Activated CD4-positive, CD25-positive, alpha-beta regulatory T cell treated with anti-CD3 and anti-CD28 coated beads, Interleukin-2, amount 50 U/mL, for 24 hours (primary cell): Measurements from ENCODE around the gene BRMS1L.
"Not testable (repeated sequence)": the region's sequence is repeated elsewhere in the genome, so short reads cannot be mapped to it uniquely, and the experiment has no call there.

Source experiments
- ATAC-seq, 2 donors: fragments of 150-1000 bp; cut with Tn5 transposase; one replicate each; pipeline ENCODE4 v1.10.0; 2021; ENCODE audit warnings: mild to moderate bottlenecking in 1 of 2, moderate library complexity in 1 of 2

Gene BRMS1L

GRCh38 chr14:35822501-35822900 lies 3.6 kb upstream of the BRMS1L start:
- no peak for ATAC-seq

- ATAC-seq, result not testable (repeated sequence)
Measured at GRCh38 chr14:35824446-35825165, 1.5 kb upstream of the BRMS1L start.

GRCh38 chr14:35825968-35826217 lies 245 bp upstream of the BRMS1L start:
- ATAC-seq, result no peak

GRCh38 chr14:35826952-35827416 lies 846 bp downstream of the BRMS1L start:
- ATAC-seq, result no peak

- ATAC-seq, result no peak
Measured at GRCh38 chr14:35827678-35828472, 1.7 kb downstream of the BRMS1L start.

- ATAC-seq, result no peak
Measured at GRCh38 chr14:35829449-35829848, 3.3 kb downstream of the BRMS1L start.

GRCh38 chr14:35835208-35835982 lies 9.3 kb downstream of the BRMS1L start:
- ATAC-seq, result no peak

GRCh38 chr14:35841704-35842103 lies 15.6 kb downstream of the BRMS1L start:
- not testable (repeated sequence) for ATAC-seq

GRCh38 chr14:35842245-35842644 lies 16.1 kb downstream of the BRMS1L start:
- ATAC-seq, result not testable (repeated sequence)

- ATAC-seq, result no peak
Measured at GRCh38 chr14:35844494-35844893, 18.4 kb downstream of the BRMS1L start.

GRCh38 chr14:35847636-35848035 lies 21.5 kb downstream of the BRMS1L start:
- ATAC-seq, result no peak

GRCh38 chr14:35849122-35849521 lies 23.0 kb downstream of the BRMS1L start:
- ATAC-seq, result no peak

- ATAC-seq, result no peak
Measured at GRCh38 chr14:35851823-35852222, 25.7 kb downstream of the BRMS1L start.

GRCh38 chr14:35853225-35853624 lies 27.1 kb downstream of the BRMS1L start:
- no peak for ATAC-seq

GRCh38 chr14:35854696-35855270 lies 28.6 kb downstream of the BRMS1L start:
- no peak for ATAC-seq

GRCh38 chr14:35855876-35856481 lies 29.8 kb downstream of the BRMS1L start:
- no peak for ATAC-seq

- no peak for ATAC-seq
Measured at GRCh38 chr14:35858521-35859209, 32.5 kb downstream of the BRMS1L start.

GRCh38 chr14:35861204-35861868 lies 35.2 kb downstream of the BRMS1L start:
- no peak for ATAC-seq

- no peak for ATAC-seq
Measured at GRCh38 chr14:35865611-35866324, 39.6 kb downstream of the BRMS1L start.

GRCh38 chr14:35866595-35867279 lies 40.6 kb downstream of the BRMS1L start:
- ATAC-seq, result no peak
